Glutamatergic neuron (in vitro differentiated cells): ENCODE measurements around the gene HLA-DPB1. TPM values are rescaled to one million over a fixed set of nuclear protein-coding genes. Genes with fewer than 3 reads are reported as not detected.

Source experiments
- DNase-seq: peaks from one replicate; pipeline ENCODE4 v3.0.0; 2022
- H3K27ac Mint-ChIP-seq: one replicate; pipeline ENCODE4 v1.8.0; 2020; ENCODE audit warnings: mild to moderate bottlenecking, mixed read lengths, inconsistent platforms; ENCODE audit not compliant: unreplicated experiment
- H3K27me3 Mint-ChIP-seq: one replicate; pipeline ENCODE4 v1.8.0; 2020; ENCODE audit warnings: mild to moderate bottlenecking, moderate library complexity, mixed read lengths, inconsistent platforms; ENCODE audit not compliant: unreplicated experiment
- H3K36me3 Mint-ChIP-seq: one replicate; pipeline ENCODE4 v1.8.0; 2020; ENCODE audit warnings: mild to moderate bottlenecking, mixed read lengths, inconsistent platforms; ENCODE audit not compliant: unreplicated experiment
- H3K4me1 Mint-ChIP-seq: one replicate; pipeline ENCODE4 v1.8.0; 2020; ENCODE audit warnings: mild to moderate bottlenecking, low read depth, mixed read lengths, inconsistent platforms; ENCODE audit not compliant: unreplicated experiment
- H3K4me3 Mint-ChIP-seq: one replicate; pipeline ENCODE4 v1.8.0; 2020; ENCODE audit warnings: mild to moderate bottlenecking, mixed read lengths, inconsistent platforms; ENCODE audit not compliant: unreplicated experiment
- H3K9me3 Mint-ChIP-seq: one replicate; pipeline ENCODE4 v1.8.0; 2020; ENCODE audit warnings: mild to moderate bottlenecking, moderate library complexity, mixed read lengths, inconsistent platforms; ENCODE audit not compliant: unreplicated experiment
- CTCF ChIP-seq: fragments of 200-600 bp; sonication (generic); IDR thresholded peaks from one replicate; pipeline ENCODE4 v1.5.0; 2021; ENCODE audit not compliant: partially characterized antibody, unreplicated experiment
- total RNA-seq: library from RNA; stranded (reverse); fragmentation: NEBNext Ultra II Directional; extraction: Animal tissue kit (Norgen Biotek cat#: 25700); gene quantifications from one replicate; pipeline ENCODE4 v1.2.1, GENCODE V29; 2021; ENCODE audit not compliant: unreplicated experiment

Gene HLA-DPB1
- total RNA-seq, 1 donor from 2014 or later, result 4.7 TPM

GRCh38 chr6:33105916-33106871 lies 30.4 kb downstream of the HLA-DPB1 start:
- no peak overlapping the region for H3K27ac Mint-ChIP-seq
- TF ChIP-seq CTCF, result no peak
- no peak for DNase-seq
- H3K4me3 Mint-ChIP-seq, result no peak overlapping the region
- H3K27me3 Mint-ChIP-seq, result peaks cover 6% of the 10 kb centered on the region
- H3K36me3 Mint-ChIP-seq, result no peaks in the 10 kb centered on the region
- H3K4me1 Mint-ChIP-seq, result peaks cover 12% of the 10 kb centered on the region
- H3K9me3 Mint-ChIP-seq, result peaks cover 7% of the 10 kb centered on the region

- Mint-ChIP-seq H3K27ac (no peak overlapping the region), H3K27me3 (peaks cover 6% of the 10 kb centered on the region), H3K4me1 (peaks cover 14% of the 10 kb centered on the region), H3K9me3 (peaks cover 9% of the 10 kb centered on the region), H3K36me3 (no peaks in the 10 kb centered on the region), H3K4me3 (peak overlapping the region; percentile 9)
- TF ChIP-seq CTCF, result no peak
- DNase-seq, result no peak
These were observed 31.9 kb downstream of the HLA-DPB1 start for GRCh38 chr6:33107641-33108040.

GRCh38 chr6:33108307-33108706 lies 32.5 kb downstream of the HLA-DPB1 start:
- H3K4me1 Mint-ChIP-seq, result peaks cover 14% of the 10 kb centered on the region
- H3K27ac Mint-ChIP-seq, result peak overlapping the region; percentile 89
- H3K36me3 Mint-ChIP-seq, result no peaks in the 10 kb centered on the region
- peak overlapping the region; percentile 8 for H3K4me3 Mint-ChIP-seq
- peaks cover 6% of the 10 kb centered on the region for H3K27me3 Mint-ChIP-seq
- no peak for TF ChIP-seq CTCF
- peak; percentile 27 for DNase-seq
- H3K9me3 Mint-ChIP-seq, result peaks cover 9% of the 10 kb centered on the region

GRCh38 chr6:33112148-33112547 lies 36.4 kb downstream of the HLA-DPB1 start:
- Mint-ChIP-seq H3K27ac (no peak overlapping the region), H3K27me3 (peaks cover 14% of the 10 kb centered on the region), H3K4me3 (no peak overlapping the region), H3K4me1 (peaks cover 20% of the 10 kb centered on the region), H3K9me3 (peaks cover 9% of the 10 kb centered on the region), H3K36me3 (no peaks in the 10 kb centered on the region)
- TF ChIP-seq CTCF, result no peak
- DNase-seq, result no peak

- Mint-ChIP-seq H3K27ac (no peak overlapping the region), H3K27me3 (peaks cover 14% of the 10 kb centered on the region), H3K9me3 (peaks cover 4% of the 10 kb centered on the region), H3K4me3 (no peak overlapping the region), H3K4me1 (peaks cover 20% of the 10 kb centered on the region), H3K36me3 (no peaks in the 10 kb centered on the region)
- TF ChIP-seq CTCF, result no peak
- DNase-seq, result no peak
These were observed 38.0 kb downstream of the HLA-DPB1 start for GRCh38 chr6:33113755-33114154.
